Measurements from ENCODE around the gene PDCD6IP. TPM values are rescaled to one million over a fixed set of nuclear protein-coding genes. Genes with fewer than 3 reads are reported as not detected.

The PDCD6IP gene
- total and polyA plus RNA-seq, 2 of the 13 experiments (the other 11 are each of a cell fraction or from before 2014, with no cell fraction given) = 62.5 to 85.6 TPM

- TF ChIP-seq ZNF142 (CRISPR knock-in tag; IDR thresholded peaks at IDR 0.05) = no peak
- TF ChIP-seq MATR3 (CRISPR knock-in tag; IDR thresholded peaks at IDR 0.05) = no peak
- no peak for TF ChIP-seq HOMEZ (CRISPR knock-in tag; IDR thresholded peaks at IDR 0.05; ENCODE audit: low read depth)
- TF ChIP-seq NR2F1 (CRISPR knock-in tag; IDR thresholded peaks at IDR 0.05) = no peak
Measured at GRCh38 chr3:33758281-33758680, 40.1 kb upstream of the PDCD6IP start (continued).

GRCh38 chr3:33758864-33759263 is 39.6 kb upstream of the PDCD6IP start:
- Histone ChIP-seq H3K9me3 (ENCODE audit: low read length) (peaks cover 13% of the 10 kb centered on the region; the same call in 1 of the 2 replicates), H3K4me3 (replicated peaks in 1 of 3; ENCODE audit: insufficient read depth in 1 of 3, low read depth in 2 of 3, low read length in 3 of 3) (no peak overlapping the region), H3K79me2 (ENCODE audit: insufficient read depth, low read length) (no peaks in the 10 kb centered on the region), H3K36me3 (replicated peaks in 1 of 2; ENCODE audit: control insufficient read depth in 1 of 2, insufficient read depth in 2 of 2, low read length in 2 of 2) (no peaks in the 10 kb centered on the region), H4K20me1 (ENCODE audit: insufficient read depth, low read length) (no peaks in the 10 kb centered on the region), H3K4me2 (ENCODE audit: low read depth, low read length) (no peak overlapping the region), H3K27me3 (ENCODE audit: control insufficient read depth in 1 of 2, insufficient read depth in 2 of 2, low read length in 2 of 2) (no peaks in the 10 kb centered on the region), H3K9ac (ENCODE audit: insufficient read depth, low read depth, low read length) (no peak overlapping the region), H2AFZ (ENCODE audit: low read length) (no peak overlapping the region), H3K27ac (ENCODE audit: extremely low read length, insufficient read depth, low read length) (no peak overlapping the region), H3K4me1 (ENCODE audit: insufficient read depth, low read length) (no peaks in the 10 kb centered on the region)
- CTCF ChIA-PET (ENCODE audit: low intra/inter-chr PET ratio, low total read pairs) = no interaction called here
- BruUV-seq (replicated peaks) = no TSS peak
- DNase-seq (ENCODE audit: low spot score) (no peak), FAIRE-seq (no peak), ATAC-seq (no peak)
- intact Hi-C loops (cut with micrococcal nuclease; ENCODE audit: unreplicated experiment) = no loop called here
- in situ Hi-C loops (cut with HindIII; ENCODE audit: extremely low pct_ligation_motif_present, low pct_unique_long_range_greater_than_20kb) = no loop called here
- WGBS (ENCODE audit: low lambda C conversion rate) = 20% methylated on average over 2 of the region's 2 CpGs
- POLR2A ChIA-PET = no interaction called here
- TF ChIP-seq NR2C2 (CRISPR knock-in tag; IDR thresholded peaks at IDR 0.05; ENCODE audit: borderline replicate concordance) (no peak), FUBP1 (CRISPR knock-in tag; IDR thresholded peaks at IDR 0.05; ENCODE audit: borderline replicate concordance) (no peak), DMTF1 (CRISPR knock-in tag; IDR thresholded peaks at IDR 0.05) (no peak), FIP1L1 (IDR thresholded peaks at IDR 0.05; ENCODE audit: borderline replicate concordance, insufficient read depth, low read depth, low read length) (no peak), JUN (CRISPR knock-in tag; IDR thresholded peaks at IDR 0.05) (no peak)
